Measurements from ENCODE around the gene SORCS3.

DNA sequence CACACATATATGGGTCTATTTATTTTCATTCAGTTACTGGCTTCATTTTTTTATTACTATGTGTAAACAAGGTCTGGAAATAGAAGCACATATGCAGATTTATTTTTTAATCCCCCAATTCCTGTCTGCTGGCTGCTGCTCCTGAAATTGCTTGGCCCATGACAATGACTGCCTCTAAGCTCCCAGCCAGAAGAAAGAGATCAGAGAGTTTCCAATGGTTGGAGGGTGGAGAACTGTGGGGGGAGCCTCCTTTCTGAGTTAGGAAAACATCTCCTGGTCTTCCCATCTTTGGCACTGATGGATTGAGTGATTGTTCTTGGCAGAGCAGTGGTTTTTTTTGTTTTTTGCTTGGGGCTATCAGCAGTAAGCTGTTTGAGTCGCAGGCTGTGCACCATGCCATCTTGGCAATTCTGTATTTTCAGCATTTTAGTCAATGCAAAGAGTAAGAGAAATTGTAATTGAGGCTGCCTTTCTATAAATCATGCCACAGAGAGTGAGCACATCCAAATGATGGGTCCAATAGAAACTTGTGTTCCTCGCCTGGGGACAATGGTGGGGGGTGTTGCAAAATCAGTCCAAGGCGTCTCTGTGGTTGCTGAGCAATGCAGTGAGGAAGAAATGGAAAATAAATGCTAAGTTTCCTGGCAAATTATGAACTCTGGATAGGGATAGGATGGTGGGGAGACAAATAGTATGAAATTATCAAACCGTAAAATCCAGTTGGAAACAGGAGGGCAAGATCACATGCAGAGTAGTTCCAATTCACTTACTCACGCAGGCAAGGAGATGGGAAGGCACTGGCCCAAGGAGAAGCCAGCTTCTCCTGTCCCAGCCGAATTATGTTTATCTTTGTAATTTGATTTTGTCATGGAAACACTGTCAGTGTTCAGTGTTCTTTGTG, 382.4 kb downstream of the SORCS3 start:
- no peak for TF ChIP-seq POLR2A (IDR thresholded peaks at IDR 0.05)
- no peak for TF ChIP-seq CTCF (IDR thresholded peaks at IDR 0.05)
- TF ChIP-seq POLR2AphosphoS5 (IDR thresholded peaks at IDR 0.05; ENCODE audit: insufficient read depth in 1 of 2, low read depth in 1 of 2), result no peak
